LNCAP (cell line): ENCODE measurements around the gene PUS7L.

Experiments
- CTCF ChIP-seq: fragments of 450-650 bp; IDR thresholded peaks from 2 replicates; pipeline ENCODE4 v1.5.1; 2017; ENCODE audit warnings: mild to moderate bottlenecking

The PUS7L gene

GRCh38 chr12:43675048-43675904, 83.3 kb downstream of the PUS7L start:
- no peak for TF ChIP-seq CTCF

DNA sequence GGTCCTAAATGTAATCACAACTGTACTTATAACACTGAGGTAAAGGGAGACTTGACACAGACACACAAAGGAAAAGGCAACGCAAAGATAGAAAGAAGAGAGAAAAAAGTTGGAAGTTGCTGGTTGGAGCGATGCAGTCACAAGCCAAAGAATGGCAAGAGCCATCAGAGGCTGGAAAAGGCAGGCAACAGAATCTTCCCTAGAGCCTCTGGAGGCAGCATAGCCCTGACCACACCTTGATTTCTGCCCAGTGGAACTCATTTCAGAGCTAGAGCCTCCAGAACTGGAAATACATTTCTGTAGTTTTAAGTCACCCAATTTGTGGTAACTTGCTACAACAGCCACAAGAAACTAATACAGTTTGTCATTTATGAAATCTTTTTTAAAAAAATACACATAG, 89.2 kb downstream of the PUS7L start:
- TF ChIP-seq CTCF: no peak
